K562 (cell line): ENCODE data around the gene TMIGD2. TPM values are rescaled to one million over a fixed set of nuclear protein-coding genes. Genes with fewer than 3 reads are reported as not detected.

ENCODE experiments used
- ATAC-seq: fragments of 200-7000 bp; cut with Tn5 transposase; 3 replicates; pipeline ENCODE4 v1.9.1; 2020; ENCODE audit warnings: moderate library complexity
- BruUV-seq: library from RNA; stranded (reverse); fragments of 400-500 nt; replicated peaks from 2 replicates; lab custom pipeline; 2021; lab: Mats Ljungman, UMichigan
- CTCF ChIA-PET: fragments of 300-600 bp; formaldehyde crosslinking; extraction: SDS; loops from one replicate; lab custom pipeline; 2021; ENCODE audit warnings: low intra/inter-chr PET ratio; lab: Yijun Ruan, JAX
- POLR2A ChIA-PET: fragments of 300-600, 350-650 bp; sonication (Branson Sonifier 250); formaldehyde crosslinking; extraction: SDS; loops from one replicate; lab custom pipeline; 2021; ENCODE audit warnings: antibody characterized with exemption, inconsistent platforms; lab: Yijun Ruan, JAX
- DNase-seq, 4 experiments: peaks; one replicate each; pipeline versions ENCODE4 v3.0.0 to v3.0.0-alpha.2; 2011 to 2018; ENCODE audit warnings: low spot score in 3 of 4, mixed read lengths in 3 of 4; ENCODE audit errors: extremely low read depth in 1 of 4
- FAIRE-seq: peaks from 2 replicates; lab custom pipeline; 2011; peaks lifted over from hg19 to GRCh38; lab: Jason Lieb, UNC
- H2AFZ ChIP-seq: 2 replicates; pipeline ENCODE4 v1.6.0; 2011; ENCODE audit warnings: low read depth, low read length, control low read depth, inconsistent platforms
- H3K27ac ChIP-seq: fragments of 200-600 bp; 3 replicates; pipeline ENCODE4 v1.8.0; 2011; ENCODE audit warnings: low read depth, mild to moderate bottlenecking, control low read depth, inconsistent platforms, low read length, moderate library complexity, mixed read lengths; ENCODE audit errors: extremely low read depth
- H3K27me3 ChIP-seq, 2 experiments: fragments of 300-600 bp in 1 of 2; 2 replicates in 1 of 2; 3 replicates in 1 of 2; pipeline versions ENCODE4 v1.6.0 to v1.8.0; 2011; ENCODE audit warnings: inconsistent platforms in 2 of 2, low read length in 2 of 2, mild to moderate bottlenecking in 1 of 2, mixed read lengths in 1 of 2, moderate library complexity in 1 of 2; ENCODE audit not compliant: control insufficient read depth in 2 of 2, insufficient read depth in 2 of 2
- H3K36me3 ChIP-seq: fragments of 300-600 bp; 3 replicates; pipeline ENCODE4 v1.8.0; 2011; ENCODE audit warnings: mild to moderate bottlenecking, low read length, inconsistent platforms; ENCODE audit not compliant: control insufficient read depth, insufficient read depth
- H3K4me1 ChIP-seq, 2 experiments: fragments of 200-600 bp in 1 of 2; replicated peaks in 1 of 2; 2 replicates in 1 of 2; 3 replicates in 1 of 2; pipeline versions ENCODE4 v1.5.1 to v1.8.0; 2011; ENCODE audit warnings: inconsistent platforms in 2 of 2, low read length in 2 of 2, mild to moderate bottlenecking in 1 of 2, mixed read lengths in 1 of 2, moderate library complexity in 1 of 2; ENCODE audit not compliant: control insufficient read depth in 2 of 2, insufficient read depth in 2 of 2
- H3K4me2 ChIP-seq: 2 replicates; pipeline ENCODE4 v1.6.1; 2011; ENCODE audit warnings: low read length, control low read depth, inconsistent platforms, mixed read lengths; ENCODE audit not compliant: insufficient read depth
- H3K4me3 ChIP-seq: fragments of 200-600 bp; sonication (generic), shearing (Covaris generic); 2 replicates; pipeline ENCODE4 v1.5.1; 2016; ENCODE audit warnings: control low read depth, inconsistent platforms
- H3K79me2 ChIP-seq: fragments of 200-600 bp; 3 replicates; pipeline ENCODE4 v1.8.0; 2011; ENCODE audit warnings: low read length, inconsistent platforms; ENCODE audit not compliant: control insufficient read depth, insufficient read depth
- H3K9ac ChIP-seq, 2 experiments: 2 replicates each; pipeline versions ENCODE4 v1.6.0 to v1.6.1; 2011; ENCODE audit warnings: low read depth in 2 of 2, low read length in 2 of 2, control low read depth in 1 of 2, inconsistent platforms in 1 of 2, mild to moderate bottlenecking in 1 of 2, mixed read lengths in 1 of 2; ENCODE audit not compliant: insufficient read depth in 1 of 2
- H3K9me1 ChIP-seq: one replicate; pipeline ENCODE4 v1.6.0; 2011; ENCODE audit warnings: inconsistent platforms, mild to moderate bottlenecking, low read length, moderate library complexity; ENCODE audit not compliant: control insufficient read depth, insufficient read depth
- H3K9me3 ChIP-seq: replicated peaks from 2 replicates; pipeline ENCODE4 v1.5.1; 2011; ENCODE audit warnings: low read depth, low read length, inconsistent platforms; ENCODE audit not compliant: control insufficient read depth, insufficient read depth
- H4K20me1 ChIP-seq: replicated peaks from 2 replicates; pipeline ENCODE4 v1.6.1; 2011; ENCODE audit warnings: low read length, inconsistent platforms, mixed read lengths; ENCODE audit not compliant: control insufficient read depth, insufficient read depth
- ETS2 ChIP-seq: IDR thresholded peaks from 2 replicates; pipeline ENCODE4 v1.6.1; 2016; ENCODE audit warnings: borderline replicate concordance, missing genetic modification characterization, mild to moderate bottlenecking, moderate library complexity, missing compliant biosample characterization; ENCODE audit not compliant: poor library complexity, severe bottlenecking
- ETV5 ChIP-seq: sonication (generic); formaldehyde crosslinking; IDR thresholded peaks from 2 replicates; pipeline ENCODE4 v1.4.0; 2020; ENCODE audit warnings: low read depth, mild to moderate bottlenecking, missing genetic modification reagents
- HDAC3 ChIP-seq: fragments of 450-650 bp; IDR thresholded peaks from 2 replicates; pipeline ENCODE4 v1.6.1; 2018; ENCODE audit warnings: borderline replicate concordance, mild to moderate bottlenecking, moderate library complexity; ENCODE audit not compliant: partially characterized antibody
- NFYB ChIP-seq: IDR thresholded peaks from 2 replicates; pipeline ENCODE4 v1.6.1; 2011; ENCODE audit warnings: mild to moderate bottlenecking, moderate library complexity; ENCODE audit not compliant: insufficient read length; ENCODE audit errors: extremely low read depth
- RBM14 ChIP-seq: fragments of 200-400 bp; formaldehyde crosslinking; IDR thresholded peaks from 2 replicates; pipeline ENCODE4 v1.6.1; 2018; ENCODE audit warnings: low read depth, mild to moderate bottlenecking, low read length, moderate library complexity, borderline replicate concordance; ENCODE audit not compliant: insufficient read depth
- RFX1 ChIP-seq: fragments of 450-650 bp; IDR thresholded peaks from 2 replicates; pipeline ENCODE4 v1.6.1; 2016; ENCODE audit warnings: mild to moderate bottlenecking, moderate library complexity
- TFAP4 ChIP-seq: sonication (generic); formaldehyde crosslinking; IDR thresholded peaks from 2 replicates; pipeline ENCODE4 v1.8.0; 2022; ENCODE audit warnings: missing genetic modification reagents, mild to moderate bottlenecking, moderate library complexity, borderline replicate concordance
- VEZF1 ChIP-seq: fragments of 200-800 bp; sonication (Bioruptor generic); IDR thresholded peaks from 2 replicates; pipeline ENCODE4 v1.6.1; 2017; ENCODE audit warnings: missing genetic modification characterization, missing compliant biosample characterization
- WGBS: fragments of 100-300 bp; shearing (Covaris generic); methylation state at CpG from one replicate; pipeline ENCODE4 v1.1.6; 2016; ENCODE audit warnings: low coverage, mixed read lengths; ENCODE audit not compliant: insufficient coverage; ENCODE audit errors: missing lambda C conversion rate; 5-methylcytosine and 5-hydroxymethylcytosine counted together
- in situ Hi-C: fragments of 300-500 bp; cut with MboI; formaldehyde crosslinking; loops from 4 replicates; pipeline ENCODE4 v1.15.0; 2018; ENCODE audit warnings: inconsistent platforms, mixed read lengths
- intact Hi-C: fragments of 100-400 bp; cut with micrococcal nuclease; formaldehyde crosslinking; loops from 2 replicates; pipeline ENCODE4 v1.14.2; 2022
- polyA plus RNA-seq, 8 experiments: library from polyadenylated mRNA; depleted of rRNA in 4 of 8; stranded (reverse) in 5 of 8; unstranded in 3 of 8; fragments of >200 nt; fragmentation: Nextera tagmentation in 2 of 8; fragmentation: Illumina TruSeq in 1 of 8; extraction: Ambion mirVana in 2 of 8; extraction: Trizol in 1 of 8; gene quantifications; 2 replicates each; pipeline versions ENCODE4 v1.2.1 to v1.2.3, GENCODE V29; 2011 to 2014; ENCODE audit warnings: inconsistent platforms in 1 of 8, missing spikeins in 1 of 8
- total RNA-seq, 7 experiments: library from RNA; depleted of rRNA in 6 of 7; stranded (reverse); fragments of >200 nt in 6 of 7; fragmentation: Illumina TruSeq in 2 of 7; extraction: Trizol in 2 of 7; gene quantifications; 2 replicates each; pipeline versions ENCODE4 v1.2.1 to v1.2.3, GENCODE V29; 2011 to 2021; ENCODE audit warnings: low replicate concordance in 1 of 7

Gene TMIGD2
- total and polyA plus RNA-seq, 9 of the 15 experiments (the other 6 are each of a cell fraction or from before 2014, with no cell fraction given): not detected

- ATAC-seq: peak; percentile 75
- peaks cover 16 to 24% of the 10 kb centered on the region in 2 experiments; a peak in 4 of 5 replicates for H3K27me3 ChIP-seq
- in situ Hi-C loops: loop anchor here (10.0 kb wide), 1 partner anchor 66 kb away; the partner anchor contains the start of gene MPND
- intact Hi-C loops: no loop called here
- H3K9me3 ChIP-seq: no peaks in the 10 kb centered on the region
- no peaks in the 10 kb centered on the region for H3K36me3 ChIP-seq
- ChIA-PET CTCF (no interaction called here), POLR2A (interaction anchor here (0.5 to 1.6 kb wide), 4 partner anchors 15 to 165 kb away, joined by 3 to 4 read pairs (median 3); no protein-coding TSS in a partner anchor)
- 0 out of 2 replicates have a peak, but pooled peaks cover 5% of the 10 kb centered on the region for H4K20me1 ChIP-seq
- H3K79me2 ChIP-seq: no peaks in the 10 kb centered on the region
- peaks cover 0 to 18% of the 10 kb centered on the region in 2 experiments; a peak in 4 of 5 replicates for H3K4me1 ChIP-seq
- no TSS peak for BruUV-seq
- no peak within 1 kb of the TSS for H3K27ac ChIP-seq
- H3K4me2 ChIP-seq: no peak within 1 kb of the TSS
- DNase-seq: peak in 3 of 4 experiments; percentile 32 to 67 (median 65)
- no peaks in the 10 kb centered on the region for H3K9me1 ChIP-seq
- peak; percentile 51; the same call in 1 of the 2 replicates for TF ChIP-seq TFAP4 (CRISPR knock-in tag)
- TF ChIP-seq ETV5 (CRISPR knock-in tag): no peak
- no peak for TF ChIP-seq NFYB
- no peak for TF ChIP-seq RFX1
- TF ChIP-seq HDAC3: no peak
- no peak for TF ChIP-seq ETS2
- peak; percentile 70 for TF ChIP-seq VEZF1
- no peak for TF ChIP-seq RBM14
- H2AFZ ChIP-seq: no peak within 1 kb of the TSS
- WGBS: 1% methylated on average over 10 of the region's 44 CpGs
- H3K9ac ChIP-seq: peak within 1 kb of the TSS in 1 of 2 experiments; percentile 61; a peak in 2 of 4 replicates
- H3K4me3 ChIP-seq: no peak within 1 kb of the TSS
- no peak for FAIRE-seq
Observed at GRCh38 chr19:4278419-4279266, 23.5 kb downstream of the TMIGD2 start, which contains the start of gene SHD. Gene SHD (plus strand): TSS chr19:4279266. CDS start chr19:4280064, 798 bp downstream.
